SW 1271 (cell line): ENCODE data around the gene BANF1.

ENCODE experiments used
- DNase-seq, 2 experiments: peaks; one replicate each; lab custom pipeline; 2025; lab: John Stamatoyannopoulos, UW

BANF1 gene, protein sequence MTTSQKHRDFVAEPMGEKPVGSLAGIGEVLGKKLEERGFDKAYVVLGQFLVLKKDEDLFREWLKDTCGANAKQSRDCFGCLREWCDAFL

DNA sequence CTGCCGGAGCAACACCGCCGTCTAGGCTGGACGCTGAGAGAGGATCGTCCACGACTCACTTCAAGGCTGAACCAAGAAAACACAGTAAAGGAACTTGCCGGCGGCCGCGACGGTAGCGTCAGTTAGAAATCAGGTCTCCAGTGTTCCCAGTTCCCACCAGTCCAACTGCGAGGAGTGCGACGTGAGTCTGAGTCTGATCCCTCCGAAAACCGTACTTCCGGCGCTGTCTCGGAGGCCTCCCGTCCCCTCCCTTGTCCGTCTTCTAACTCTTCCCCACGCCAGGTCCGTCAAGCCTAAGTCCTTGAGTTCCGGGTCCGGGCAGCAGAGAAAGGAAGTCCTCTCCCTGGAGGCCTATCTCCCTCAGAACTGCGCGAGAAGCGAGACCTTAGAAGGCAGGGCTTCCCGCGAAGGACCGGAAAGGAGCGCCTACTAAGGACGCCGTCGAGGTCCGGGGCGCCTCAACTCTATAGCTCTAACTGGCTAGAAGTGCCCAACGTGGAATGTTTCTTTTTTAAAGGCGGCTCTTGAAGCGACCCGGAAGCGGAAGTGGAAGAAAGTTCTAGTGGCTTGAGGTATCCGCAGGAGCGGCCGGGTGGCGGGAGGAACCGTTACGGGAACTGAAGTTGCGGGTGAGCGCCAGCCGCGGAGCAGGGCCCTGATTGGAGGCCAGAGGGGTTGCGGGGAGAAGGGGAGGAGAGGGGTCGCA lies at the start of gene BANF1, which contains the start of gene EIF1AD:
BANF1 (plus strand) TSS at position 562 of the 706 bp plus-strand sequence. CDS start 748 bp downstream, outside the sequence.
EIF1AD (minus strand) TSS at position 216 of the 706 bp plus-strand sequence. CDS start 1,768 bp downstream, outside the sequence.
- DNase-seq = peak; percentile 95 to 99

DNA sequence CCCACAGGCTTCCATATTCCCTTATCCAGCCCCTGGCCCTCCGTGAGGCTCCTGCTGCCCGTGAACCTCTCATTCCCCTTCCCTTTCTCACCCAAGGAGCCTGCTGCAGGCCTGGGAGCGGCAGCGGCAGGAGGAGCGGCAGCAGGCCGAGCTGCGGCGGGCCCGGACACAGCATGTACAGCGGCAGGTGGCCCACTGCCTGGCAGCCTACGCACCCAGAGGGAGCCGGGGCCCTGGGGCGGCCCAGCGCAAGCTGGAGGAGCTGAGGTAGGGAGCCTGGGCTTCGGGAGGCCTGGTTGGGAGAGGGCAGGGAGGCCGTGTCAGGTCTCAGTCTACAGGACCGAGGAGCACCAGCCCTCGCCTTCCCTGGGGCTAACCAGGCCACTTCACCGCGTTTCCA lies 48.8 kb upstream of the BANF1 start:
- no peak for DNase-seq

DNA sequence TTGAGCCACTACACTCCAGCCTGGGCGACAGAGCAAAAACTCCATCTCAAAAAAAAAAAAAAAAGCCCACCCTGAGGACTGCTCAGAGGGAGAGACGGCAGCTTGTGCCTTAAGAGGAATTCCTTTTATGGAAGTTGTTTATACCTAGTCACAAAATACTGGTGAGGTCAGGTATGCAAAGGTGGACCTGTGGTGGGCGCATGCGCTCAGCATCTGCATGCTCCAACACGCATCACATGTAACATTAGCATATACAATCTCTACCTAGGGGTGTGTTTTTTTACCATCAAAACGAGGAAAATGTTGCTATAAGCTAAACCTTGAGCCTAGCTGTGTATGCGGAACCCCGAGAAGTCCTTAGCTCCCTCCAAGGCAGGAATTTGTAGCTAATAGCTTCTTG lies 47.5 kb upstream of the BANF1 start:
- DNase-seq = no peak

DNA sequence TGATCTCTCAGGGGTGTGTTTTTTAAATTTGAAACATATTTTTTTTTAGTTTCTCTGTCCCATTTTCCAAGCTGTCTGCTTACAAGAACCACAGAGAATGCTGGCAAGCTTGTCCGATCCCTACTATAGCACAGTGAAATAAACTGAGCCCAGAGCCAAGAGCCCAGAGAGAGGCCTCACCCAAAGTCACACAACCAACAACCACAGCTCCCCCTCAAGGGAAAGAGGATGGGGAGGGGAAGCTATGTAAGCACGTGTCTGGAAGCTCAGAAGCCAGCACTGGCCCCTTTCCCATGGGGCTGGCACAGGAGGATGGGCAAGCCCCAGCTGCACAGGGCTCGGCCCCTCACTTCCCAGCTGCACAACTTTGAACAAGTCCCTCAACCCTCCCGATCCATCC lies 44.0 kb upstream of the BANF1 start:
- no peak for DNase-seq

DNA sequence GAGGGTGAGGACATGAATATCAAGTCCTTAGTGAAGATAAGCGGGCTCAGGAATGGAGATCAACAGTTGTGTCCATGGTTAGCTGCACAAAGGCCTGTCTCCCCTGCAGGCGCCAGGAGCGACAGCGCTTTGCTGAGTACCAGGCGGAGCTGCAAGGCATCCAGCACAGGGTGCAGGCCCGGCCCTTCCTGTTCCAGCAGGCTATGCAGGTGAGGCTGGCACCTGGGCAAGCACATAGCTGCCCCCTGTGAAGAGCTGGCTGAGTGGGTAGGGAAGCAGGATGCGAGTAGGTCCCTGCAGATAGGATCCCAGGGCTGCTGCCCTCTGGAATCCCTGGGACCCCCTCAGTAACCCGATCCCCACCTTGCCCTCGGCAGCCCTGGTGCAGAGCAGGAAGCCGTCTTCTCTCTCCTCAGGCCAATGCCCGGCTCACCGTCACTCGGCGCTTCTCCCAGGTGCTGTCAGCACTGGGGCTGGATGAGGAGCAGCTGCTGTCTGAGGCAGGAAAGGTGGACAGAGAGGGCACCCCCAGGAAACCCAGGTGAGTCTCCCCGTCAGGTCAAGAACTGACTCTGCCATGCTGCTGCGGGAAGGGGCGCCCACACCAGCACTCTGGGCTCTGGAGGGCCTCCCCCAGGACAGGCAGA lies 43.4 kb upstream of the BANF1 start:
- no peak for DNase-seq

DNA sequence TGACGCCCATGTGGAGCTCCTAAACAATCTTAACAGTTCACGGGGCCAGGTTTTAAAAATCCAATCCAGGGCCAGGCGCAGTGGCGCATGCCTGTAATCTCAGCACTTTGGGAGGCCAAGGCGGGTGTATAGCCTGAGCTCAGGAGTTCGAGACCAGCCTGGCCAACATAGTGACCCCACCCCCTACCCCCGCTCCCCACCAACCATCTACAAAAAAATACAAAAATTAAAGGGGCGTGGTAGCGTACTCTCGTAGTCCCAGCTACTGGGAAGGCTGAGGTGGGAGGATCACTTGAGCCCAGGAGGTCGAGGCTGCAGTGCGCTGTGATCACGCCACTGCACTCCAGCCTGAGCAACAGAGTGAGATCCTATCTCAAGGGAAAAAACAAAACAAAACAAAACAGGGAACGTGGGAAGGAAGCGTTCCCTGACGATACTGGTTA lies 41.5 kb upstream of the BANF1 start:
- DNase-seq = no peak

DNA sequence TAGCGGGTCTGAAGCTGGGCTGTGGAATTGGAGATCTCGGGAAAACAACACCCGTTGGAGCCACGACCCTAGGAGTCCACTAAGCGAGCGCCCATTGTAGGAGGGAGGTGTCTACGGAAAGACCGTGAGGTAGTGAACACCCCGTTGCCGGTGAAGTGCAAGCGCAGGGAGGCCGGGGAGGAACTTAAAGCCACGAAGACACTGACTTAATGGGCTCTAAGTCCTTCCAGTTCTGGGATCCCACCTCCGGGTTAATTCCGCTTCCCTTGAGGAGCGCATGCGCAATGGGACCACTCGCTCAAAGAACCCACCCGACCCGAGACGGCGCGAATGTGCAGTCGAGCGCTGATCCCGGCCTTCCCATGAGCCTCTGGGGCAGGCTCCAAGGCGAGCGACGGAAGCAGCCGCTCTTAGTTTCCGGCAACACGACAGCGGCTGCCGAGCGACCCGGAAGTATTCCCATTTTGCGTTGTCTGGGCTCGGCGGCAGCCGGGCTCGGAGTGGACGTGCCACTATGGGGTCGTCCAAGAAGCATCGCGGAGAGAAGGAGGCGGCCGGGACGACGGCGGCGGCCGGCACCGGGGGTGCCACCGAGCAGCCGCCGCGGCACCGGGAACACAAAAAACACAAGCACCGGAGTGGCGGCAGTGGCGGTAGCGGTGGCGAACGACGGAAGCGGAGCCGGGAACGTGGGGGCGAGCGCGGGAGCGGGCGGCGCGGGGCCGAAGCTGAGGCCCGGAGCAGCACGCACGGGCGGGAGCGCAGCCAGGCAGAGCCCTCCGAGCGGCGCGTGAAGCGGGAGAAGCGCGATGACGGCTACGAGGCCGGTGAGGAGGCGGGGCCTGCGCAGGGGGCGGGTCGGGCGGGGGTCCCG lies 40.8 kb upstream of the BANF1 start, which contains the start of gene SART1:
SART1 (plus strand) TSS at position 468 of the 874 bp plus-strand sequence; CDS start at position 515, 47 bp downstream.
- peak; percentile 94 to 97 for DNase-seq

DNA sequence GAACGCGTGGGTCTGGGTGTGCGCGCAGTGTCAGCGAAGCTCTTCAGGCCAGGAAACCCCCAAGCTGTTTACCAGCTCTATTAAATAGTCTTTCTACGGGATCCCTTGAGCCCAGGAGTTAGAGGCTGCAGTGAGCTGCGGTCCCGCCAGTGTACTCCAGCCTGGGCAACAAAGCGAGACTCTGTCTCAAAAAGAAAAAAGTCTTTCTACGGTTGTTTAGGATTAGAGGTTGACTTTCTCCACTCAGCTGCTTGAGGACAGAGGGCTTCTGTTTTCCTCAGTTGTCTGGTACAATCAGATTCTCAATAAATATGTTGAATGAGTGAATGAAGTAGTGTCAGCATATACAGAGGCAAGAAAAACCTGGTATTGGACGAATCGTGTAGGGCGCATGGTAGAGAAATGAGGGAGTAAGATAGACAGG lies 40.1 kb upstream of the BANF1 start:
- DNase-seq = no peak

DNA sequence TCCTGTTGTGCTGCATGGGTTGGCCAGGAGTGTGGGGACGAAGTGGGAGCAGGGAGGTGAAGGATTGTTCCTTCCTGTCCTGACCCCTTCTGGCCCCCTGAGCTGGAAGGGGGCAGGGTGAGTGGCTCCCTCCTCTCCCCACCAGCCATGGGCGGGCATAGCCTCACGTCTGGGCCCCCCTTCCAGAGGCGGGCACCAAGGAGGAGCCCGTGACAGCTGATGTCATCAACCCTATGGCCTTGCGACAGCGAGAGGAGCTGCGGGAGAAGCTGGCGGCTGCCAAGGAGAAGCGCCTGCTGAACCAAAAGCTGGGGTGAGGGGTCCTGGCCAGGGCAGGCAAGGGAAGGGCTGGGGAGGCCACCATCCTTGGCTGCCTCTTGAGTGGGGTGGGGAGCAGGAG lies 37.4 kb upstream of the BANF1 start:
- no peak for DNase-seq

DNA sequence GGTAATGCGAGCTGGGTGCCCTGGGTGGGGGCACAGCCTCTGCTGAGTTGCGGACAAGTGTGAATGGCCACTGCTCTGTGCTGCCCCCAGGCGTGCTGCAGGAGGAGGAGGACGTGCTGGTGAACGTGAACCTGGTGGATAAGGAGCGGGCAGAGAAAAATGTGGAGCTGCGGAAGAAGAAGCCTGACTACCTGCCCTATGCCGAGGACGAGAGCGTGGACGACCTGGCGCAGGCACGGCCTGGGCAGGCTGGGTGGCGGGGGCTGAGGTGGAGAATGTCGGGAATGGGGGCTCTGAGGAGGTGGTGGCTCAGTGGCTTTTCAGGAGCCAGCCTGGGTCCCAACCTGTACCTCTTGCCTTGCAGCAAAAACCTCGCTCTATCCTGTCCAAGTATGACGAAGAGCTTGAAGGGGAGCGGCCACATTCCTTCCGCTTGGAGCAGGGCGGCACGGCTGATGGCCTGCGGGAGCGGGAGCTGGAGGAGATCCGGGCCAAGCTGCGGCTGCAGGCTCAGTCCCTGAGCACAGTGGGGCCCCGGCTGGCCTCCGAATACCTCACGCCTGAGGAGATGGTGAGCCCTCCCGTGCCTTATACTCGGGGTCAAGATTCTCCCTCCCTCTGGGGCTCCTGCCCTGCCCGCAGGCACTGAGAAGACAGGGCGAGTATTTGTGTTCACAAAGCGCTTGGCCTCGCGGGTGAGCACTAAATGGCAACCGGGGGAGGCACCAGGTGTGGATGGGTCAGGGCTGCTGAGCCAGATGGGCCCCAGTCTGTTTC lies 36.1 kb upstream of the BANF1 start:
- no peak for DNase-seq

DNA sequence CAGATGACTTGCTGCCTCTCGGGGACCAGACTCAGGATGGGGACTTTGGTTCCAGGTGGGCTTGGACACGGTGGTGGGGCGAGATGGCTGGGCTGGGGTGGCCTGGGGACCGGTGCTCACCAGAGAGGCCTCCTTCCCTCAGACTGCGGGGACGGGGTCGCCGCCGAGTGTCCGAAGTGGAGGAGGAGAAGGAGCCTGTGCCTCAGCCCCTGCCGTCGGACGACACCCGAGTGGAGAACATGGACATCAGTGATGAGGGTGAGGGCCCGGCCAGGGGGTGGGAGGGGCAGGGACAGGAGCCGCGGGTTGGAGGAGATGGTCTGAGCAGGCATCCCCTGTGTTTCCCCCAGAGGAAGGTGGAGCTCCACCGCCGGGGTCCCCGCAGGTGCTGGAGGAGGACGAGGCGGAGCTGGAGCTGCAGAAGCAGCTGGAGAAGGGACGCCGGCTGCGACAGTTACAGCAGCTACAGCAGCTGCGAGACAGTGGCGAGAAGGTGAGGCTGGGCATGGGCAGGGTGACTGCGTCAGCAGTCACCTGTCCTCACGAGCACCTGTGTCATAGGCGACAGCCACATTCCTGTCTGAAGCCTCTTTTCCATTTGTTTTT lies 34.9 kb upstream of the BANF1 start:
- no peak for DNase-seq

DNA sequence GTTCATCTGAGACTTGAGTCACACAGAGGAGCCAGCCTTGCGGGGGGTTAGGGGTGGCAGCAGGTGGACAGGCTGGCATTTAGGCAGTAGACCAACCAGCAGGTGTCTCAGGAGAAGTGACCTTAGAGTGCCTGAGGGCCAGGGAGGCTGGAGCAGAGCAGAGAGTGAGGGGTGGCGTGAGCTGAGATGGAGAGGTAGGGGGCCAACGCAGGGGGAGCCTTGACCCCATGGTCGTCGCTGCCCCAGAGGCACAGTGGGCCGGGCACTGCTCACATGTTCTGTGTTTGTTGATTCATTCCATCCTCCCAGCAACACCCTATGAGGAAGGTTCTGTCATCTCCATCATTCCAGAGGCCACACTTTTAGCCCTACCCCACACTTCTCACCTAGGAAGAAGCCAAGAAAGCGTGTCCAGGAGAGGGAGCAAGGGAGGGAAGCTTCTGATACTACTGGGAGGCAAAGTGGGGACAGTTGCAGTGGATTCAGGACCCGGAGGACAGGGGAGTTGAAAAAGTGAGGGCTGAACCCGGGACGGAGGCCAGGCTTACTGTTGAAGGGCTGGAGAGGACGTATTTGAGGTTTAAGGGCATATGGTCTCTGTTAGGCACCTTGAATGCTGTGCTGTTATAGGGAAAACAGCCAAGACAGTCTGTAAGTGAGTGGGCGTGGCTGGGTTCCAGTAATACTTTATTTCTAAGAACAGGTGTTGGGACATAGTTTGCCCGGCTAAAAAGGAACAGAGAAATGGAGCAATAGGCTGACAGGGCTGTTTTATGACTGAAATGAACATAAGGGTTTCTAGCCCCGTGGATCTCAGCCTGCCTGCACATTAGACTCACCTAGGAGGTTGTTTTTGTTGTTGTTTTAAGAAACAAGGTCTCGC lies 33.5 kb upstream of the BANF1 start:
- no peak for DNase-seq

DNA sequence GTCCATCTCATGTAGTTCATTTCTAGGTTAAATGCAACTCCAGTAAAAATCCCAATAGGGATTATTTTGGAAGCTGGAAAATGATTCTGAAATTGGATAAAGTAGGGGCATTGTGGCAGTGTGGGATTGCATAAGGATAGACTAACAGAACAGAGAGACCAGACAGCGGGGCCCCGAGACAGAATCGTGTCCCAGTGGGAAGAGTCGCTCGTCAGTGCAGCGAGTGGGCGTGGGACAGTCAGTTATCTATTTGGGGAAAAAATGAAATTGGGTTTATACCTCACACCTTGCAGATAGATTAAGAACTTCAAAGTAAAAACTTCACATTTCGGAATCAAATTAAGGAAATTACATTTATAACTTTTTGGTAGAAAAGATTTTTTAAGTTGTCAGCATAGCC lies 30.2 kb upstream of the BANF1 start:
- no peak for DNase-seq

DNA sequence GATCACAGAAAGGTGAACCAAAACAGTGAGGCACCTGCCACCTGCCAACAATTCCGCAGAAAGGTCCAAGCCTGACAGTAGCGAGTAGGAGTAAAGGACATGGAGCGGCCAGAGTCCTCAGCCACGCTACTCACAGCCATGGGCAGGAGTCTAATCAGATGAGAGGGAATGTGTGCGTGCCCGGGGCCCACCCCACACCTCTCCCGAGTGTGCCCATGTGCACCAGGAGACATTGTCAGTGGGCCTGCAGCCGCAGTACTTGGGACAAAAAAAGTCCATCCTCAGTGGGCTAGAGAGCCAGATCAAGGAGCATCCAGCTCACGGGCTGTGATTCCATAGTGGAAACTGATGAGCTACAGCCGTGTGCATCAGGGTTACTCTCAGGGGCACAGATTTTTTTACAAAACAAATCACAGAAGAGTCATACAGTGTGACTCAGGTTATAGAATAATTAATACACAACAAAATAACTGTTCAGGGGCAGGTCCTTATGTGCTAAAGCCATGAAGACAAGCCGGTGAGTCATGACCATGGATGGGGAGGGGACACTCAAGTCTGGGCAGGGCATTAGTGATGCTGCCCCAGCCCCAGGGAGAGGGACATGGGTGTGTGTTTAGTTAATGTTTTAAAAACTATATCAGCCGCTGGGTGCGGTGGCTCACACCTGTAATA lies 28.7 kb upstream of the BANF1 start:
- no peak for DNase-seq

DNA sequence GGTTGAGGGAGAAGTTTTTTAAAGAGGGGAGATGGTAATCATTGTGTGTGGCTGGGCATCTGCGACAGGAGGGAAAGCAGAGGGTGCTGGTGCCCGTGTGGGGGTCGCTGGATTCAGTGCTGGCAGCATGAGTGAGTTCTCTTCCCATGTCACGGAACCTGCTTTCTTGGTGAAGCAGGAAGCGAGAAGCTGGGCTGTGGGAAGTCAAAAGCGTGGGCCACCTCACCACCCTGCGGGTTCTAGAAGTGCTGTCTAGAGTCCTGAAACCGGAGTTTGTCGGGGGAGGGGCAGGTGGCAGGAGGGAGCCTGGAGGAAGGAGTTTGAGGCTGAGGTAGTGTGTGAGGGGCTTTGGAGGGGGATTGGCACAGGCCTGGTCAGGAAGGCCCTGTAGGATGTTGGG lies 26.5 kb upstream of the BANF1 start:
- DNase-seq = no peak

DNA sequence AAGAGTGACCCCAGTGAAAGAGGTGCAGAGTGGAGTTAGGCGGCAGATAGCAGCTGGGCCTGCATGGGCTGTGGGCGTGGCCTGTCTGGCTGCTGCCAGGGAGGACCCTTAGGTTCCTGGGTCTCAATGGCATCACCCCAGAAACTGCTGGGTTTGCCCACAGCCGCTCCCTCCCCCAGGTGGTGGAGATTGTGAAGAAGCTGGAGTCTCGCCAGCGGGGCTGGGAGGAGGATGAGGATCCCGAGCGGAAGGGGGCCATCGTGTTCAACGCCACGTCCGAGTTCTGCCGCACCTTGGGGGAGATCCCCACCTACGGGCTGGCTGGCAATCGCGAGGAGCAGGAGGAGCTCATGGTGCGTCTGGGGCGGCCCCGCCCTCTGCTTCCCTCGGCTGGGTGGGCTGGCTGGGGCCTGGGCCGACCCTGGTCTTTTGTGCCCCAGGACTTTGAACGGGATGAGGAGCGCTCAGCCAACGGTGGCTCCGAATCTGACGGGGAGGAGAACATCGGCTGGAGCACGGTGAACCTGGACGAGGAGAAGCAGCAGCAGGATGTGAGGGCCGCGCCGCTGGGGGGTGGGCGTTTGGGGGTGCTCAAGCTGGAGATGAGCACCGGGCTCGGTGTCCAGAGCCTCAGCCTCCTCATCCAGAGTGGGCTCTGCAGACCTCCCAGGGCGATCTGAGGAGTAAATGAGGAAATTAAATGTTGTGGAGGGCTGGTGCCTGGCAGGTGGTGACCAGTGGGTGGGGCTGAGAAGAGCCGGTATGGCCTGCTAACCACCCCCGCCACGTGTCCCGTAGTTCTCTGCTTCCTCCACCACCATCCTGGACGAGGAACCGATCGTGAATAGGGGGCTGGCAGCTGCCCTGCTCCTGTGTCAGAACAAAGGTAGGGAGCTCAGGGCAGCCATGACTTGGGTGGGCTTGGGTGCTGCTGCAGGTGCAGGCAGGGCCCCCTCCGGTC lies 25.8 kb upstream of the BANF1 start:
- DNase-seq = no peak

DNA sequence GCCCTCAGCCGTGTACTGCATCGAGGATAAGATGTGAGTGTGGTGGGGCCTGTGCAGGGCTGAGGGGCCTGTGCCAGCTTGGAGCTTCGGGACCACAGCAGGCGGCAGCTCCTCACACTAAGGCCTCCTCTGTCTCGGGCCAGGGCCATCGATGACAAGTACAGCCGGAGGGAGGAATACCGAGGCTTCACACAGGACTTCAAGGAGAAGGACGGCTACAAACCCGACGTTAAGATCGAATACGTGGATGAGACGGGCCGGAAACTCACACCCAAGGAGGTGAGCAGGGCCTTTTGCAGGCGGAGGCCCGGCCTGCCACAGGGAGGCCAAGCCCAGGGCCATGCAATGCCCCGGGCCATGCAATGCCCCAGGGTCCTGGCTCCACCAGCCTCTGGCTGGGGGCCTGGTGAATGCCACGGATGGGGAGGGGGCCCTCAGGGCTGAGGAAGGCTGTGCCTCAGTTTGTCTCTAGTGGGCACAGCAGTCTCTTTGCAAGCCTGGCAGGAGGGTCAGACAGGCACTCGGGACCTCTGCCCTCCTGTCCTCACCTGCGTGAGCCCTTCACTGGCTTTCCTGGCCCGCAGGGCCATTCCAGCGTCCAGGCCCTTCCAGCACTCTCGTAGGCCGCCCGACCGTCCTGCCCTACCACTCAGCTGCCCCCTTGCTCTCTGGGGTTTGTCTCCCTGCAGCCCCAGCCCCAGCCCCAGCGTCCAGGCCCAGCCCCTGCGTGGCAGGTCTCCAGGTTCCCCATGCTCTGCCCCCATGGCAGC lies 24.5 kb upstream of the BANF1 start:
- no peak for DNase-seq
